HG03439 (cell line): ENCODE measurements around the gene UBXN4.
"Not testable (repeated sequence)": the region's sequence is repeated elsewhere in the genome, so short reads cannot be mapped to it uniquely, and the experiment has no call there.

Experiments used
- ATAC-seq: cut with Tn5 transposase; IDR thresholded peaks from one replicate; pipeline ENCODE4 v1.9.1; 2021; ENCODE audit warnings: mild to moderate bottlenecking, moderate library complexity; ENCODE audit not compliant: unreplicated experiment

Gene UBXN4

DNA sequence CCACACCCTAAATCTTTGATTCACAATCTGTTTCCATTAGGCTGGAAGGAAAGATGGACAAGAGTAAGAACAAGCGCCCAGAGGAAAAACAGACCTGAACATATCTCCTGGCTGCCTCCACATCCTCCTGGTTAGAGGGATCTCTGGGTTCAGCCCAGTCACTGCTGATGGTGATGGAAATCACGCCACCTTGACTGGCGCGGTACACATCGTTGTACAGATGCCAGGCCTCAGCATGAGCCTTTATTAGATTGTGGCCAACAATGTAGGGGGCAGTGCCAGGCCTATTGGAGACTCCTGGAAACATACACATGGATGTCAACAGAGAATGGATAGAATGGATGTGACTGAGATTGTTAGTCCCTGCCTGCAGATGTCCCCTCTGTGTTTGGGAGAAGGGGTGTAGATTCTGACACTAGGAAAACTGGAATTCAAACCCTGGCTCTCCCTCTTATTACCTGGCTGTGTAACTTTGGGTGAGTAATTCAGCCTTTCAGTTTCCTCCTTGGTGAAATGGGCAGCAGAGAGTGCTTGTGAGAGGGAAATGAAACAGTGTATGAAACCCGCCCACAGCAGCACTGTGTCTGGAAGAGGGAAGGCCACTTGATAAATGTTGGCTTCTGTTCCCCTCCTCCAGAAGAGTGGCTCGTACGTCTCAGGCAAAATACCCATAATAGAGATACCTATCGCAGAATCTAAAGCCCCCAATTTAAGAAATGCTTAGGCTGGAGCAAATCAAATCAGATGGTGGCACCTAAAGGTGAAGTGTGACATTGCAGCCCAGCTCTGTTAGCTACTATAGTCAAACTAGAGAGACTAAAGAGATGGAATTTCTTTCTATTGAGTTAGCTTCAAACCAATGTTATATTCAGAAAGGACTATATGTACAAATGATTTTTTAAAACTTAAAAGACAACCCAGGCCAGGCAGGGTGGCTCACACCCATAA, 59.1 kb downstream of the UBXN4 start:
- no peak for ATAC-seq

DNA sequence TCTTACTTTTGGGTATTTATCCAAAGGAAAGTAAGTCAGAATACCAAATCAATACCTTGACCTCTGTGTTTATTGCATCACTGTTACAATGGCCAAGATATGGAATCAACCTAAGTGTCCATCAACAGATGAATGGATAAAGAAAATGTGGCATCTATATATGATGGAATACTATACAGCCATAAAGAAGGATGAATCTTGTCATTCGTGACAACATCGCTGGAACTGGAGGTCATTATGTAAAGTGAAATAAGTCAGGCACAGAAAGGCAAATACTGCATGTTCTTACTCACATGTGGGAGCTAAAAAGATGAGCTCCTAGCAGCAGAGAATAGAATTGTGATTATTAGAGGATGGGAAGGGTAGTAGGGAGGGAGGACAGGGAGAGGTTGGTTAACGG, 60.7 kb downstream of the UBXN4 start:
- no peak for ATAC-seq

DNA sequence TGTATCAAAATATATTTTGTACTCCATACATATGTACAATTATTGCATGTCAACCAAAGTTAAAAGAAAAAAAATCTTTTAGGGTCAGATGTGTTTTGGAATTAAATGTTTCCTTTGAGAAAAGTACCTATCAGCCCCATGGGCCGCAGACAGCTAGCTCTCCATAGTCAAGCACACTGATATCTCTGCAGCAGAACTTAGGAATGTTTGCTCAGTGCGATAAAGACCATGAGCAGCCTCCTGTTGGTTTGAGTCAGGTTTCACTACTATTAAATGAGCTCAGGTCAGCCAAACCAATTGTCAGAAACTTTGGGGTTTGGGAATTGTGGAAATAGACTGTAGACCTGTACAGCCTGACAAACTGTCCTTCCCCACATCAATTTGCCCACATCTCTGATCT, 61.6 kb downstream of the UBXN4 start:
- no peak for ATAC-seq

DNA sequence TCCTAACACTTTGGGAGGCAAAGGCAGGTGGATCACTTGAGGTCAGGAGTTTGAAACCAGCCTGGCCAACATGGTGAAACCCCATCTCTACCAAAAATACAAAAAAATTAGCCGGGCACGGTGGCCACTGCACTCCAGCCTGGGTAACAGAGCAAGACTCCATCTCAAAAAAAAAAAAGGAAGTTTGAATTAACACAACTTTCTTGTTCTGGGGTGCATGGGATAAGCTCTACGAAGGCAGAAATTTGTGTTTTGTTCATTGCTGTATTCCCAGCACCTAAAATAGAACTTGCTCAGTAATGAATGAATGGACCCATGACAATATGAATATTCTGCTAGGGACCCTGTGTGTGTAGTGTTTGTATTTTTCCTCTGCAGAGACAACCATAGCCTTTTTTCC, 66.2 kb downstream of the UBXN4 start:
- not testable (repeated sequence) for ATAC-seq

DNA sequence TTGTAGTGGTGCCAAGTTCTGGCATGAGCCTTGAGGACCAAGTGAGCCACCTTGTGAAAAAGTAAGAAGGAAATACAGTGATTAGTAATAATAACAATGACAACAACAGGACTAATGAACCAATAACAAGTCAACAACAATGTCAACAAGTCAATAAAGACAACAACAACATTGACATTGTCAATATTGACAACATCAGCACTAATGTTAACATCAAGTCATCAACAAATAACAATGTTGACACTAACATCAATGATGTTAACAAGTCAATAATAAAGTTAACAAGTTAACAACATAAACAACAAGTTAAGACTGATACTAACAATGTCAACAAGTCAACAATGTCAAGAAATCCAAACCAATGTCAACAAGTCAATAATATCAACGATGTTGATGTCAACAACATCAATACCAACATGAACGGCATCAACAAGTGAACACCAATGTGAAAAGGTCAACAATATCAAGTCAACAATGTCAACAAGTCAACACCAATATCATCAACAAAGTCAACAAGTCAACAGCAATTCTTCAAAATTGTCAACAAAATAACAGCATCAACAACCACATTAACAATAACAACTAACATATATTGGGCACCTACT, 71.4 kb downstream of the UBXN4 start:
- ATAC-seq, result no peak

DNA sequence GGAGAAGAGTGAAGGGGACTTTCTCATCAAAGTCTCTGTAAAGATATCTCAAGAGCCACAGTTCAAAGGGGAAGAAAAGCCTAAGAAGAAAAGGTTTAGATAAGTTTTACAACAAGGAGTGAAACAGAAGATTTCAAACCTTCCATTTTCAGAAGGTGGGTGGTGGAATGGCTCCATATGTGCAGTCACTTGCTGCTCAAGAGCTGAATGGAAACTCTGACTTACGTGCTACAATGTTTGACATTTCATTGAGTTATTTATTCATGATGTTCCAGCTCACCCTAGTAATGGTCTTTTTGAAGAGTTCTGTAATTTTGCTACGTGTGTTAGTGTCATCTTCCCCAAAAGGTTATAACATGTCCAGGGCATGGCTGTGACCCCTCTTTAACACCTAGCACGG, 73.6 kb downstream of the UBXN4 start:
- ATAC-seq, result no peak

DNA sequence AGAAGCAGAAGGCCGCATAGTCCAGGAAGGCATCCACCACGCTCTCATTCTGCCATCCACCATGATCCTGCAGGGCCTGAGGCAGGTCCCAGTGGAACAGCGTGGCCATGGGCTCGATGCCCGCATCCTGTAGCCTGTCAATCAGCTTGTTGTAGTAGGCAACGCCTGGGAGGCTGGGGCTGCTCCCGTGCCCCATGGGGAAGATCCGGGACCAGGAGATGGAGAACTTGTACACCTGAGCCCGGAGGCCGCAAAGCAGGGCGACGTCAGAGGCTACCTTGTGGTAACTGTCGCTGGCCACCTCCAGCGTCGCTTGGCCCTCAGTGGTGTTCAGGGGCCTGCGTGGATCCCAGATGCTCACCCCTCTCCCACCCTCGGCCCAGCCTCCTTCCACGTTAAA, 75.8 kb downstream of the UBXN4 start:
- ATAC-seq, result no peak

DNA sequence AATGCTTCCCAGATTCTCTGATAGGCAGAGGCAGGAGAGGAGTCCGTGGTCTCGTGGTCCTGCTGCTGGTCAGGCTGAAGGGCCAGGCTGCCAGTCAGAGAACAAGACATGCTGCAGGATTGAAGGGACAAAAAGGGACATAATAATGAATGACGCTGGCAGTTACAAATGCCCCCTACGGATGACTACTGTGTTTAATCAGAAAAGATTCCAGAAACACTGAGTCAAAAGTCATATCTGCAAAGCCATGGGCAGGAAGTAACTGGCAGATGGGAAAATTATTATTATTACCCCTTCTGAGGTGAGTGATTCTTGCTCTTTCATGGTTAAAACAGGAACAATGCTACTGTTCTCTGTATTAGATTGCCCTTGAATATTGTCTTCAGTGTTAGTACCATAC, 76.3 kb downstream of the UBXN4 start:
- no peak for ATAC-seq

DNA sequence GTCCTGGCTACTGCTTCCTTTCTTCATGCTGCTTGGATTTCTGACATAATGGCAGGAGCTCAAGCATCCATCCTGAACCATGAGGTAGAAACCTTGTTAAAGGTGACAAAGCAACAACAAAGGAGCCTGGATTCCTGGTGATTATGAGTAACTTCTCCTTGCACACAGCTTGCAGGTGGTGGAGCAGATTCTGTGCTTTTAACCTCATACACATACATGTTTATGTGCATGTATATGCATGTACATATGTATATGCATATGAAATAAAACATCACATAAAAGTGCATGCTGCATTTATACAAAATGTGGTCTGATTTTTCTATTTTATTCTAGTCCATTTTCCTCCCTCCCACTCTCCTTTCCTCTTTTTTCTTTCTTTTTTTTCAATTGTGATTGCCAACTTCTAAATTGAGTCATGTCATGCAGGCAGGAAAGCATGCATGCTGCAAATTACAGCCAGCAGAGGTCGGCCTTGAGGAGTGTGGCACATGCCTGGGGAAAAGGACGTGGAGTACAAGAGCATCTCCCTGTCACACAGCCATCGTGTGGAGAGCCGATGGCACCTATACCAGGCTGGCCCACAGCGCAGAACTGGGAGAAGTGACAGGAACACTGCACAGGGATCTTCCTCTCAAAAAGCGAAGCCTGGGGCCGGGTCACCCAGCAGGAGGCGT, 77.4 kb downstream of the UBXN4 start:
- no peak for ATAC-seq

DNA sequence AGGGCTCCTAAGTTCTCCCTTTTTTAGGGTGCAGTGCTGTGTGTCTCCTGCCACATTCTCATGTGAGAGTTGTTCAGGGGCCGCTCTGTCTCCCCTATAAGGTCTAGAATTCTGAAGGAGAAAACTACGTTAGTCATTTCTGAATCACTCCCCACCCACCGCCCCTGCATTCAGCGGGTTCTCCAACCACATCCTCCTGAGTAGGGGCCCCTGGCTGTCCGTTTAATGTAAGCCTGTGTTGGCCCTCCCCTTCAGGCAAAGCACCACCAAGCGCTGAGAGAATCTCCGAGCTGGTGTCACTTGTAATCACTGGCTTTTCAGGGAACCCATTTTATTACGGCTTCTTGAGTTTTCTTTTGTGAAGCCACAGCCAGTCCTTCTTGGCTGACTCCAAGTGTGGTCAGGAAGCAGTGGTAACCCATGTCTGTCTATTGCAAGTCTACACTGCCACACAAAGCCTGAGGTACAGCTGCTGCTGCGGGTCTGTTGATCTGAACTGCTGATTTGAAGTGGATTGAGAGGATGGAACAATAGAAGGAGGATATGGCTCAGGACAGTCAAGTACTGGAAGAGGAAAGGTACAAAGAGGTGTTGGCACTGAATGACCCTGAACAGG, 78.5 kb downstream of the UBXN4 start:
- ATAC-seq, result peak; percentile 89

DNA sequence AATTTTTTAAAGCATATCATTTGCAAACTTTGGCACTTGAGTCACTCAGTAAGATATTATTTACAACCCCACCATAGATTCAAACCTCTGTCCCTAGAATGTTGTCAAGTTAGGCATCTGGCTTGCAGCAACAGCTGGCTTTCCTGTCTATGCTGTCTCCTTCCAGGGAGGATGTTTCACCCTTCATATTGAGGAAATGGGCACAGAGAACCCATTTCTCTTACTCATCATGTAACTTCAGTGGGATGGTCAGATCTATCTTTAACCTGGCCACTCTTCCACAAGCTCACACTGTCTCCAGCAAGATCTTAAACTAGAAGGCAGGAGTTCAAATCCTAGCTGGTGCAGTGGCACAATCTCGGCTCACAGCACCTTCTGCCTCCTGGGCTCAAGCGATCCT, 79.5 kb downstream of the UBXN4 start:
- no peak for ATAC-seq

DNA sequence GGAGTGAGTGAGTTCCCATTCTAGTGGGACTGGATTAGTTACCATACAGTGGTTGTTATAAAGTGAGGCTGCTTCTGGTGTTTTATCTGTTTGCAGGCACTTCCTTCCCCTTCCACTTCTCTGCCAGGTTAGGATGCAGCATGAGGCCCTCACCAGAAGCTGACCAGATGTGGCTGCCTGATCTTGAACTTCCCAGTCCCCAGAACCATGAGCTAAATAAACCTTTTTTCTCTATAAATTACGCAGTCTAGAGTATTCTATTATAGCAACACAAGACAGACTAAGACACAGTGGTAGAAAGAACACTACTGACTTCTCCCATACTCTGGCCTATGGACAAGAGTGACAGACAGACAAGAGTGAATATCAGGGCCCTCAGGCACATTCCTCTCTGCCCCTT, 81.2 kb downstream of the UBXN4 start:
- no peak for ATAC-seq

DNA sequence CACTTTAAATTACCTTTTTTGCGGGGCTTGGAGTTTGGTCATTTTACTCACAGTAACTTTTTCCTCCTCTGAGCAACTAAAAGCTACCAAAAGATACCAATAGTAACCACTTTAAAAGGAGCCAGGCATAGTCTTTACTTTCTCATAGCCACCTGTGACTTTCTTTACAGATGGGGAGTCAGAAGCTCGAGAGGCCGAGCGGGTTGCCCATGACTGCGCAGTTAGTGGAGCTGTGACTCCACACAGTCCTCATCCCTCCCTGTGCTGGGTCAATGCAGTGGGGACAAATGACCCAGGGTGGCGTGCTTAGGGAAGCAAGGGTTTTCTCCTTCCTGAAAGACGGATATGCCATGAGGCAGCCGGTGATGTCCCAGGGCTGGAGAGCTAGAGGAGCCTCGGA, 83.5 kb downstream of the UBXN4 start:
- ATAC-seq, result no peak

DNA sequence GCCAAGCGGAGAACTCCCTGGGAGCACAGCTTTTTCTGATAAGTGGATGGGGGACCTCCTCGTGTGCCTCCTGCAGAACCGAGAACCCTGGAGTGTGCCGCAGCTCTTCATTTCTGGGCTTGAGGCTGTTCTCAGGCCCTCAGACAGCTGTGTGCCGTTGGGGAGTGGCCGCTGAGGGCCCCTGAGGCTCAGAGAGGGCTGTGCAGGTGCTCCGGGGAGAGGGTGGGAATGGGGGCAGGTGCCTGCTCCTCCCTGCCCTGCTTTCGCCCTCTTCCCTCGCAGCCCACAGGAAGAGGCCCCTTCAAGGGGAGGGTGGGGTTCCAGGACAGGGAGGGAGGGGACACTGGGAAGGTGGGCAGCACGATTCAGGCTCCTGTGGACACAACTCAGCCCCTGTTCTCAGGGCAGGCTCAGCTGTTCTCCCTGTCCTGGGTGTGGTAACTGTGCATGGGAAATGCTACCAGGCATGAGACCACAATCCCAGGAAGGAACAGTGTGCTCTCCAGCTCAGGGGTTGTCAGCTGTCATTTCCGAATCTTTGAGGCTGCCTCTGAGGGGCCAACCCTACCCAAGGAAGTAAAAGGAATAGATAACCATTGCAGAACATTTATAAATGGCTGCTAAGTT, 84.0 kb downstream of the UBXN4 start:
- no peak for ATAC-seq

DNA sequence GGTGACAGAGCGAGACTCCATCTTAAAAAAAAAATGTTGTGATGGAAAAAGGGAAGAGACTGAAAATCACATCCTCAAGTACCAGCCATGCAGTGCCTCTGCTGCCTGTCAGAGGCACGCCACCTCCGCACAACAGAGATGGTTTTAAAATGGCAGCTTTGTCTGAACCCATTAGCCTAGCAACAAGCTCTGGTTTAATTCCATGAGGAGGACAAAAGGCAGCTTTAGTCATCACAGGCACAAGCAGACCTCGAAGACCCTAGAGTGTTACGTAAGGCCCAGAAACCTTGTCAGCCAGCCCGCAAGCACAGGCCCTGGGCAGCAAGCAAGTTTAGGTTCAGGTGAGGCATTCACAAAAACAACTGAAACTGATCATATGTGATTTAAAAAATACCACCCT, 84.9 kb downstream of the UBXN4 start:
- ATAC-seq, result no peak

DNA sequence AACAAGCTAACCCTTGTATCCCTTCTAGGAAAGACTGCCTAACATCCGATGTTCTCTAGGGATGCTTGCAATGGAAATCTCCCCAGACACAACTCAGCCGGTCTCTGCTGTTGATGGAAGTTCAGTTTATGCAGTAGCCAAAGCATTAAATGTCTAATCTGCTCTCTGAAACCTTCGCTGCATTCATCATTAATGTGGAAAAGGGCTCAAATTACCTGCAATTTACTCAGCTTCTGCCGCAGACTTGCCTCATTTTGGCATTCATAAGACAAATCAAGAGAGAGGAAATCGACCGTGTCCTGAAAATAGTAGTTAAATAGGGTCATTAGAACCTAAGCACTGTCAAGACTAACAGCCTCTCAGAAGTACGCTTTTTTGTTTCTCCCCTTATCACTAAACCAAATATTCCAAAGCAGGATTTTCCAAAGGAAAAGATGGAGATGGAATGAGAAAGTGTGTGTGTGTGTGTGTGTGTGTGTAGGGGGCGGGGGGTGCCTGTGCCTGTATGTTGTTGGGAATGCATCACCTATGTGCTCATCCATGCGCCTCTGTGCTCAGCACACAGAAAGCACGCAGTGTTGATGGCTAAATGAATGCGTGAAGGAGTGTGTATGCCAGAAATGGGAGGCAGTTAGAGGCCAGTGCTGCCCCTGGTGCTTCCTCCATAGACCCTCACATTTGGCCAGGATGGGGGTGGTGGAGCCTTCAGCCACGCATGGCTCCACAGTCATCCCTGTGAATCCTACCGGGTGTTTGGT, 87.9 kb downstream of the UBXN4 start:
- ATAC-seq, result no peak

DNA sequence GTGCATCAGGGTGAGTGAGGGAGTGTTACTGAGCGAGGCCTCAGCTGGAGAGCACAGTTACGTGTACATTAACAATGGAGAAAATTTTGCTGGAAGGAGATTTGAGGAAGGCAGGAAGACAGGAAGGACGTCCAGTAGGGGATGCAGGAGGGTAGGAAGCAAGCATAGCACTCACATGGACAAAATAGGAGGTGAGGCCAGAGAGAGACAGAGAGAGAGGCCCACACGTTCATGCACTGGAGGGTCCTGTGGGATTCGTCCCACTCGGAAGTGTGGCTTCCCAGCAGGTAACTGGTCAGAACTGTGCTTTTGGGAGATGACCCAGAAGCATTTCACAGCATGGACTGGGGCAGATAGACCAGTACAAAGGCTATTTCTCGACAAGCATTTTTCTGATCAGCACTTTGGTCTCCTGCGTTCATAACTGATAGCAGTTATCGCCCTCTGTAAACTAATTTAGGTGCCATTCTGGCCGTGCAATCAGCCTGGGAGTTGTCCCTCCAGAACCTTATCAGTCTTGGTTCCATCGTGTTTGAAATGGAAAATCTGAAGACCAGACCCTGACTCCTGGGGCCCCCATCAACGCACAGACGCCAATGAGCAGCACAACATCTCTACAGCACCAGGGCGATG, 89.6 kb downstream of the UBXN4 start:
- ATAC-seq, result no peak

DNA sequence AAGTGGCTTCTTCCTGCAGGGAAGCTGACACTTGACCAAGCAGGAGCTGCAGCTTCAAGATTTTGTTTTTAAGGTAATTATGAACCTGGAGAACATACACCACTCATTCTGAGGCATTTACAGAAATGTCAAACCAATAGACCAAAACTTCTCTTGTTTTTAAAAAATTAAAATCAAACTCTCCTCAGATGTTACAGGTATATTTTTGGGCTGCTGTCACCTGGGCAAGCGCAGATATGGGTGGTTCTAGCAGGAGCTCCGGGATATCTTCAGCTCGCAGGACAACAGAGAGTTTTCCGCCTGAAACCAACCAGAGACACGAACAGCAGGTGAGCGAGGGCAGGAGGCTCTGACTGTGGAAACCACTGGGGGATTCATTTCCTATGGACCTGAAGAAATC, 91.2 kb downstream of the UBXN4 start:
- ATAC-seq, result no peak
